K562 treated with DMSO at 1 percent for 4 hours (cell line): ENCODE results near the gene RNMT. TPM values are rescaled to one million over a fixed set of nuclear protein-coding genes. Genes with fewer than 3 reads are reported as not detected.

ENCODE experiments used
- total RNA-seq: library from RNA; unstranded; fragments of 300-600 nt; gene quantifications from 2 replicates; pipeline ENCODE4 v1.2.3, GENCODE V29; 2022; ENCODE audit not compliant: insufficient read depth

The RNMT gene
- 14.9 and 16.5 TPM in 2 replicates for total RNA-seq

GRCh38 chr18:13726232-13726971 lies at the start of gene RNMT, which contains the start of gene FAM210A:
Gene RNMT, plus strand, starts transcription at chr18:13726673. Its CDS starts 4,845 bp downstream, at chr18:13731518.
Gene FAM210A, minus strand, starts transcription at chr18:13726558. Its CDS starts 44,481 bp downstream, at chr18:13682077.

Other genes with a start within 250 kb of the RNMT start
- 1.8 and 6.7 TPM in 2 replicates for gene FAM210A, start 115 bp upstream of the RNMT start, total RNA-seq
- not detected in 2 replicates for gene MC5R, start 97.5 kb downstream of the RNMT start, total RNA-seq
- not detected in 2 replicates for gene MC2R, start 188.9 kb downstream of the RNMT start, total RNA-seq